OCI-LY3 (cell line): Measurements from ENCODE around the gene PLPP3.

Experiments used
- H2AFZ ChIP-seq: fragments of 200-600, 300-600 bp; shearing (Covaris generic); 2 replicates; pipeline ENCODE4 v1.6.0; 2014; ENCODE audit warnings: antibody characterized with exemption, low read depth, low read length
- H3K27ac ChIP-seq: fragments of 200-600, 300-600 bp; sonication (generic); 2 replicates; pipeline ENCODE4 v1.5.1; 2014; ENCODE audit warnings: mild to moderate bottlenecking, low read length, moderate library complexity, mixed read lengths
- H3K27me3 ChIP-seq: fragments of 200-600, 300-600 bp; sonication (generic); 2 replicates; pipeline ENCODE4 v1.6.1; 2014; ENCODE audit warnings: low read depth, low read length, mixed read lengths
- H3K36me3 ChIP-seq: fragments of 200-600, 300-600 bp; sonication (generic); replicated peaks from 2 replicates; pipeline ENCODE3; 2014; ENCODE audit warnings: low read depth, low read length, mixed read lengths
- H3K4me1 ChIP-seq: fragments of 300-600, 200-600 bp; sonication (generic); 2 replicates; pipeline ENCODE4 v1.6.1; 2014; ENCODE audit warnings: low read length, mixed read lengths
- H3K4me2 ChIP-seq: fragments of 200-600, 300-600 bp; sonication (generic); 2 replicates; pipeline ENCODE4 v1.6.1; 2014; ENCODE audit warnings: low read length, mixed read lengths
- H3K4me3 ChIP-seq: fragments of 300-600, 200-600 bp; sonication (generic); 2 replicates; pipeline ENCODE4 v1.5.1; 2014; ENCODE audit warnings: antibody characterized with exemption, mild to moderate bottlenecking, low read length, moderate library complexity
- H3K79me2 ChIP-seq: fragments of 300-600, 200-600 bp; shearing (Covaris generic); 2 replicates; pipeline ENCODE4 v1.6.1; 2014; ENCODE audit warnings: mild to moderate bottlenecking, low read length, mixed read lengths
- H3K9ac ChIP-seq: fragments of 300-600, 200-600 bp; shearing (Covaris generic); 2 replicates; pipeline ENCODE4 v1.6.0; 2014; ENCODE audit warnings: mild to moderate bottlenecking, low read length, moderate library complexity
- H3K9me3 ChIP-seq: fragments of 200-600, 300-600 bp; shearing (Covaris generic); 2 replicates; pipeline ENCODE4 v1.6.1; 2014; ENCODE audit warnings: low read length, mixed read lengths; ENCODE audit not compliant: insufficient read depth
- H4K20me1 ChIP-seq: fragments of 200-600, 300-600 bp; sonication (generic); 2 replicates; pipeline ENCODE4 v1.6.1; 2016; ENCODE audit warnings: low read length, mixed read lengths; ENCODE audit not compliant: insufficient read depth
- EZH2phosphoT487 ChIP-seq: fragments of 200-600 bp; shearing (Covaris generic); IDR thresholded peaks from 2 replicates; pipeline ENCODE4 v1.6.1; 2018; ENCODE audit warnings: antibody characterized with exemption, mixed run types, low read depth
- TF ChIP-seq, protein P1 (sequence below): fragments of 200-600, 300-600 bp; sonication (generic); IDR thresholded peaks from 2 replicates; pipeline ENCODE4 v1.5.1; 2014; ENCODE audit warnings: antibody characterized with exemption, low read length, low read depth

The PLPP3 gene

GRCh38 chr1:56571448-56571847, 7.9 kb downstream of the PLPP3 start:
- no peaks in the 10 kb centered on the region for H3K79me2 ChIP-seq
- H3K4me3 ChIP-seq = no peak overlapping the region
- no peak for TF ChIP-seq EZH2phosphoT487
- TF ChIP-seq, protein P1, sequence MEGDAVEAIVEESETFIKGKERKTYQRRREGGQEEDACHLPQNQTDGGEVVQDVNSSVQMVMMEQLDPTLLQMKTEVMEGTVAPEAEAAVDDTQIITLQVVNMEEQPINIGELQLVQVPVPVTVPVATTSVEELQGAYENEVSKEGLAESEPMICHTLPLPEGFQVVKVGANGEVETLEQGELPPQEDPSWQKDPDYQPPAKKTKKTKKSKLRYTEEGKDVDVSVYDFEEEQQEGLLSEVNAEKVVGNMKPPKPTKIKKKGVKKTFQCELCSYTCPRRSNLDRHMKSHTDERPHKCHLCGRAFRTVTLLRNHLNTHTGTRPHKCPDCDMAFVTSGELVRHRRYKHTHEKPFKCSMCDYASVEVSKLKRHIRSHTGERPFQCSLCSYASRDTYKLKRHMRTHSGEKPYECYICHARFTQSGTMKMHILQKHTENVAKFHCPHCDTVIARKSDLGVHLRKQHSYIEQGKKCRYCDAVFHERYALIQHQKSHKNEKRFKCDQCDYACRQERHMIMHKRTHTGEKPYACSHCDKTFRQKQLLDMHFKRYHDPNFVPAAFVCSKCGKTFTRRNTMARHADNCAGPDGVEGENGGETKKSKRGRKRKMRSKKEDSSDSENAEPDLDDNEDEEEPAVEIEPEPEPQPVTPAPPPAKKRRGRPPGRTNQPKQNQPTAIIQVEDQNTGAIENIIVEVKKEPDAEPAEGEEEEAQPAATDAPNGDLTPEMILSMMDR = no peak
- no peaks in the 10 kb centered on the region for H3K9me3 ChIP-seq
- H3K4me1 ChIP-seq = peaks cover 38% of the 10 kb centered on the region
- no peaks in the 10 kb centered on the region for H3K27me3 ChIP-seq
- H2AFZ ChIP-seq = no peak overlapping the region
- no peaks in the 10 kb centered on the region for H4K20me1 ChIP-seq
- no peak overlapping the region for H3K4me2 ChIP-seq
- H3K27ac ChIP-seq = no peak overlapping the region
- H3K36me3 ChIP-seq = no peaks in the 10 kb centered on the region
- H3K9ac ChIP-seq = no peak overlapping the region

DNA sequence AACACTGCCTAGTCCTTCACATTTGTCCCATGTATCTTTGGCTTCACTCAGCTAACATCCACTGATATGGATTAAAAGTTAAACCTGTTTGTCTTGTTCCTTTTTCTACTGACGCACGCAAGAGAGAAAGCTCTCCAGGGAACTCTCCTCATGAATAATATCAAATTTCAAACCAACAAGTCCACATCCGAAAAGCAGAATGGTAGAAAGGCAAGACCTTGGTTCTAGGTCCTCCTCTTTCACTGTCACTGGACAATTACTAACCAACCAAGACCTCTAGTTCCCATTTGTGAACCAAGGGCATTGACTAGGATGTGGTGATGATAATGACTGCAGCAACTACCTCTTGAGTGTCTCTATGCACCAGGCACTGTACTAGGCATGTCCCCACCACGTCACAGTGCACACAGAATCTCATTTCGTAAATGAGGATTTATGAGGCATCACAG, 8.4 kb downstream of the PLPP3 start:
- Histone ChIP-seq H3K27me3 (no peaks in the 10 kb centered on the region), H3K4me3 (no peak overlapping the region), H2AFZ (no peak overlapping the region), H3K4me1 (peaks cover 33% of the 10 kb centered on the region), H3K9ac (no peak overlapping the region), H3K4me2 (no peak overlapping the region), H3K9me3 (no peaks in the 10 kb centered on the region), H4K20me1 (no peaks in the 10 kb centered on the region), H3K79me2 (no peaks in the 10 kb centered on the region), H3K27ac (no peak overlapping the region), H3K36me3 (no peaks in the 10 kb centered on the region)
- TF ChIP-seq EZH2phosphoT487 = no peak
- TF ChIP-seq, protein P1 = no peak

GRCh38 chr1:56569661-56570060, 9.7 kb downstream of the PLPP3 start:
- TF ChIP-seq, protein P1 = no peak
- TF ChIP-seq EZH2phosphoT487 = no peak
- Histone ChIP-seq H4K20me1 (no peaks in the 10 kb centered on the region), H2AFZ (no peak overlapping the region), H3K4me2 (no peak overlapping the region), H3K36me3 (no peaks in the 10 kb centered on the region), H3K4me3 (no peak overlapping the region), H3K79me2 (no peaks in the 10 kb centered on the region), H3K4me1 (peaks cover 21% of the 10 kb centered on the region), H3K9me3 (no peaks in the 10 kb centered on the region), H3K27me3 (no peaks in the 10 kb centered on the region), H3K27ac (no peak overlapping the region), H3K9ac (no peak overlapping the region)

- no peaks in the 10 kb centered on the region for H3K36me3 ChIP-seq
- TF ChIP-seq EZH2phosphoT487 = no peak
- no peak overlapping the region for H3K4me2 ChIP-seq
- peaks cover 8% of the 10 kb centered on the region for H3K4me1 ChIP-seq
- no peaks in the 10 kb centered on the region for H4K20me1 ChIP-seq
- H3K9me3 ChIP-seq = no peaks in the 10 kb centered on the region
- no peak overlapping the region for H3K4me3 ChIP-seq
- no peak overlapping the region for H3K9ac ChIP-seq
- no peak overlapping the region for H2AFZ ChIP-seq
- H3K27ac ChIP-seq = no peak overlapping the region
- H3K79me2 ChIP-seq = no peaks in the 10 kb centered on the region
- no peaks in the 10 kb centered on the region for H3K27me3 ChIP-seq
These were observed 12.4 kb downstream of the PLPP3 start for GRCh38 chr1:56566994-56567393.
